HepG2 (cell line): ENCODE results near the gene PTK7. TPM values are rescaled to one million over a fixed set of nuclear protein-coding genes. Genes with fewer than 3 reads are reported as not detected.

Experiments
- CHCHD3 ChIP-seq: sonication (generic); formaldehyde crosslinking; IDR thresholded peaks from 2 replicates; pipeline ENCODE4 v1.8.0; 2022; ENCODE audit warnings: mild to moderate bottlenecking, missing genetic modification reagents, moderate library complexity
- ETS1 ChIP-seq: sonication (generic); formaldehyde crosslinking; IDR thresholded peaks from 2 replicates; pipeline ENCODE4 v1.4.0; 2020; ENCODE audit warnings: missing genetic modification reagents
- FOXM1 ChIP-seq: sonication (generic); formaldehyde crosslinking; IDR thresholded peaks from 2 replicates; pipeline ENCODE4 v1.5.0; 2020; ENCODE audit warnings: missing genetic modification reagents
- GATA4 ChIP-seq: sonication (generic); IDR thresholded peaks from 2 replicates; pipeline ENCODE4 v1.6.1; 2016; ENCODE audit warnings: antibody characterized with exemption, low read depth, borderline replicate concordance
- KDM3A ChIP-seq: IDR thresholded peaks from 2 replicates; pipeline ENCODE4 v1.6.1; 2018; ENCODE audit warnings: low read depth, missing compliant biosample characterization
- NR0B2 ChIP-seq: sonication (generic); formaldehyde crosslinking; IDR thresholded peaks from 2 replicates; pipeline ENCODE4 v1.4.0; 2020; ENCODE audit warnings: mild to moderate bottlenecking, missing genetic modification reagents
- NR3C1 ChIP-seq: sonication (generic); formaldehyde crosslinking; IDR thresholded peaks from 2 replicates; pipeline ENCODE4 v1.4.0; 2020; ENCODE audit warnings: missing genetic modification reagents
- POGZ ChIP-seq: sonication (generic); formaldehyde crosslinking; IDR thresholded peaks from 2 replicates; pipeline ENCODE4 v1.4.0; 2020; ENCODE audit warnings: mild to moderate bottlenecking, missing genetic modification reagents
- POLR2A ChIP-seq, 2 experiments: IDR thresholded peaks; 2 replicates each; pipeline ENCODE4 v1.6.1; 2011; ENCODE audit warnings: low read depth in 2 of 2, low read length in 2 of 2, mild to moderate bottlenecking in 1 of 2, moderate library complexity in 1 of 2; ENCODE audit not compliant: insufficient read depth in 1 of 2
- RCOR2 ChIP-seq: IDR thresholded peaks from 2 replicates; pipeline ENCODE4 v1.6.1; 2016; ENCODE audit warnings: missing biosample characterization, missing genetic modification reagents
- RFX5 ChIP-seq: IDR thresholded peaks from 2 replicates; pipeline ENCODE4 v1.6.1; 2011; ENCODE audit warnings: low read depth, low read length, improper control_type of control experiment
- SALL2 ChIP-seq: sonication (generic); formaldehyde crosslinking; IDR thresholded peaks from 2 replicates; pipeline ENCODE4 v1.8.1; 2023; ENCODE audit warnings: mild to moderate bottlenecking, missing genetic modification reagents, inconsistent platforms
- SMYD3 ChIP-seq: sonication (generic); formaldehyde crosslinking; IDR thresholded peaks from 2 replicates; pipeline ENCODE4 v1.8.1; 2023; ENCODE audit warnings: mild to moderate bottlenecking, missing genetic modification reagents
- ZFP41 ChIP-seq: sonication (generic); formaldehyde crosslinking; IDR thresholded peaks from 2 replicates; pipeline ENCODE4 v1.4.0; 2020; ENCODE audit warnings: mild to moderate bottlenecking, missing genetic modification reagents, borderline replicate concordance
- ZNF18 ChIP-seq: sonication (generic); formaldehyde crosslinking; IDR thresholded peaks from 2 replicates; pipeline ENCODE4 v1.8.0; 2022; ENCODE audit warnings: mild to moderate bottlenecking, missing genetic modification reagents; ENCODE audit not compliant: insufficient replicate concordance
- ZNF629 ChIP-seq: sonication (generic); formaldehyde crosslinking; conservative IDR thresholded peaks from 2 replicates; pipeline ENCODE4 v1.5.0; 2020; ENCODE audit warnings: missing genetic modification reagents
- ZNF780A ChIP-seq: sonication (generic); formaldehyde crosslinking; IDR thresholded peaks from 2 replicates; pipeline ENCODE4 v1.8.0; 2022; ENCODE audit warnings: mild to moderate bottlenecking, missing genetic modification reagents, moderate library complexity
- ZNF781 ChIP-seq: sonication (generic); formaldehyde crosslinking; IDR thresholded peaks from 2 replicates; pipeline ENCODE4 v1.5.1; 2020; ENCODE audit warnings: borderline replicate concordance, mild to moderate bottlenecking, missing genetic modification reagents; ENCODE audit errors: not compliant biosample characterization
- ZNF891 ChIP-seq: sonication (generic); formaldehyde crosslinking; IDR thresholded peaks from 2 replicates; pipeline ENCODE4 v1.5.0; 2020; ENCODE audit warnings: mild to moderate bottlenecking, missing genetic modification reagents
- polyA plus RNA-seq, 8 experiments: library from polyadenylated mRNA; depleted of rRNA in 3 of 8; stranded (reverse) in 7 of 8; unstranded in 1 of 8; fragments of >200 nt; fragmentation: Illumina TruSeq in 4 of 8; extraction: Trizol in 4 of 8; gene quantifications; 2 replicates each; pipeline versions ENCODE4 v1.2.1 to v1.2.3, GENCODE V29; 2011 to 2016; ENCODE audit warnings: low read depth in 4 of 8, missing spikeins in 1 of 8, mixed read lengths in 1 of 8; ENCODE audit not compliant: insufficient read depth in 1 of 8
- total RNA-seq, 5 experiments: library from RNA; depleted of rRNA; stranded (reverse); fragments of >200 nt; fragmentation: Illumina TruSeq; extraction: Trizol; gene quantifications; 2 replicates each; pipeline ENCODE4 v1.2.3, GENCODE V29; 2016; ENCODE audit warnings: low read depth in 1 of 5
- TF ChIP-seq, protein P1 (sequence below): sonication (generic); formaldehyde crosslinking; IDR thresholded peaks from 2 replicates; pipeline ENCODE4 v1.4.0; 2020; ENCODE audit warnings: missing genetic modification reagents
- TF ChIP-seq, protein P2 (sequence below): sonication (generic); formaldehyde crosslinking; IDR thresholded peaks from 2 replicates; pipeline ENCODE4 v1.8.1; 2022; ENCODE audit warnings: low read depth, mild to moderate bottlenecking, missing genetic modification reagents

PTK7 gene
- total and polyA plus RNA-seq, 2 of the 13 experiments (the other 11 are each of a cell fraction or from before 2014, with no cell fraction given) = 98.5 to 99.8 TPM

DNA sequence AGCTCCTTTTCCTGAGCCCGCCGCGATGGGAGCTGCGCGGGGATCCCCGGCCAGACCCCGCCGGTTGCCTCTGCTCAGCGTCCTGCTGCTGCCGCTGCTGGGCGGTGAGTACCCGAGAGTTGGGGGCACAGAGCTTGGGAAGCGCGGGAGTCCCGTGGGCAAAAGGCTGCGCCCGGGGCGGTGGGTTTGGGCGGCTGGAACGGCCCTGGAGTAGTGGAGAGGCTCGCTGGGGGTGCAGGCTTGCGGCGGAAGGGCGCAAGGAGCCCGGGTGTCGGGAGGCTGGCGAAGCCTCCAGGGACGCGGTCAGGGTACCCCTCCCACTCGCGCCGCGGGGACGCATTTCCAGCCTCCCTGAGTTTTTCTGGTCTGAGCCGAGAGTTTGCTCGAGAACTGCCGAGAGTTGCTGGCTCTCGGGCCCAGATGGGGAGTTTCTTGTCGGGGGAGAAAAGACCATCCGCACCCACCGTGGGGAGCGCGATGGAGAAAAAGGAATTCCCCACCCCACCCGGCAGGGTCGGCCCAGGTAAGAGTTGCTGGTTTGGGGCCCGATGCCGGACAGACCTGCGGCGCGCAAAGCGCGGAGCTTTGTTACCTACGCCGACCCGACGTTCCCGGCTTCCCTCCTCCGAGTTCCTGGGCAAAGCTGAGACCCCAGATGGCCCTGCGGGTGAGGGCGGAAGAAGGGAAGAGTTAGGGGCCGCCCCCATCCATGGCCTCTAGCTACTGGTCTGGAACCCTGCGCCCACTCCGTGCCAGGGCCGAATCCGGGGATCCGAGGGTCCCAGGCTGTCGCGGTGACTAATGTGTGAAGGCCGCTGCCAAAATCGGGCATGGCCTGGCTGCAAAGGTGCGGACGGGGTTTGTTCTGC, 584 bp downstream of the PTK7 start (continued):
- TF ChIP-seq ZNF18 = peak; percentile 71
- no peak for TF ChIP-seq FOXM1 (CRISPR knock-in tag)
- no peak for TF ChIP-seq ZNF781 (CRISPR knock-in tag)
- no peak for TF ChIP-seq ETS1 (CRISPR knock-in tag)
- no peak for TF ChIP-seq SMYD3 (CRISPR knock-in tag)
- 0 out of 2 replicates have a peak, but pooled peaks have one; percentile 0 for TF ChIP-seq NR0B2 (CRISPR knock-in tag)
- no peak for TF ChIP-seq ZNF780A
- peak; percentile 12; the same call in 1 of the 2 replicates for TF ChIP-seq GATA4
- TF ChIP-seq ZNF629 (CRISPR knock-in tag) = peak; percentile 64
- no peak; the same call in 1 of the 2 replicates for TF ChIP-seq KDM3A
- TF ChIP-seq, protein P1, sequence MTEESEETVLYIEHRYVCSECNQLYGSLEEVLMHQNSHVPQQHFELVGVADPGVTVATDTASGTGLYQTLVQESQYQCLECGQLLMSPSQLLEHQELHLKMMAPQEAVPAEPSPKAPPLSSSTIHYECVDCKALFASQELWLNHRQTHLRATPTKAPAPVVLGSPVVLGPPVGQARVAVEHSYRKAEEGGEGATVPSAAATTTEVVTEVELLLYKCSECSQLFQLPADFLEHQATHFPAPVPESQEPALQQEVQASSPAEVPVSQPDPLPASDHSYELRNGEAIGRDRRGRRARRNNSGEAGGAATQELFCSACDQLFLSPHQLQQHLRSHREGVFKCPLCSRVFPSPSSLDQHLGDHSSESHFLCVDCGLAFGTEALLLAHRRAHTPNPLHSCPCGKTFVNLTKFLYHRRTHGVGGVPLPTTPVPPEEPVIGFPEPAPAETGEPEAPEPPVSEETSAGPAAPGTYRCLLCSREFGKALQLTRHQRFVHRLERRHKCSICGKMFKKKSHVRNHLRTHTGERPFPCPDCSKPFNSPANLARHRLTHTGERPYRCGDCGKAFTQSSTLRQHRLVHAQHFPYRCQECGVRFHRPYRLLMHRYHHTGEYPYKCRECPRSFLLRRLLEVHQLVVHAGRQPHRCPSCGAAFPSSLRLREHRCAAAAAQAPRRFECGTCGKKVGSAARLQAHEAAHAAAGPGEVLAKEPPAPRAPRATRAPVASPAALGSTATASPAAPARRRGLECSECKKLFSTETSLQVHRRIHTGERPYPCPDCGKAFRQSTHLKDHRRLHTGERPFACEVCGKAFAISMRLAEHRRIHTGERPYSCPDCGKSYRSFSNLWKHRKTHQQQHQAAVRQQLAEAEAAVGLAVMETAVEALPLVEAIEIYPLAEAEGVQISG (CRISPR knock-in tag) = peak; percentile 47
- TF ChIP-seq, protein P2, sequence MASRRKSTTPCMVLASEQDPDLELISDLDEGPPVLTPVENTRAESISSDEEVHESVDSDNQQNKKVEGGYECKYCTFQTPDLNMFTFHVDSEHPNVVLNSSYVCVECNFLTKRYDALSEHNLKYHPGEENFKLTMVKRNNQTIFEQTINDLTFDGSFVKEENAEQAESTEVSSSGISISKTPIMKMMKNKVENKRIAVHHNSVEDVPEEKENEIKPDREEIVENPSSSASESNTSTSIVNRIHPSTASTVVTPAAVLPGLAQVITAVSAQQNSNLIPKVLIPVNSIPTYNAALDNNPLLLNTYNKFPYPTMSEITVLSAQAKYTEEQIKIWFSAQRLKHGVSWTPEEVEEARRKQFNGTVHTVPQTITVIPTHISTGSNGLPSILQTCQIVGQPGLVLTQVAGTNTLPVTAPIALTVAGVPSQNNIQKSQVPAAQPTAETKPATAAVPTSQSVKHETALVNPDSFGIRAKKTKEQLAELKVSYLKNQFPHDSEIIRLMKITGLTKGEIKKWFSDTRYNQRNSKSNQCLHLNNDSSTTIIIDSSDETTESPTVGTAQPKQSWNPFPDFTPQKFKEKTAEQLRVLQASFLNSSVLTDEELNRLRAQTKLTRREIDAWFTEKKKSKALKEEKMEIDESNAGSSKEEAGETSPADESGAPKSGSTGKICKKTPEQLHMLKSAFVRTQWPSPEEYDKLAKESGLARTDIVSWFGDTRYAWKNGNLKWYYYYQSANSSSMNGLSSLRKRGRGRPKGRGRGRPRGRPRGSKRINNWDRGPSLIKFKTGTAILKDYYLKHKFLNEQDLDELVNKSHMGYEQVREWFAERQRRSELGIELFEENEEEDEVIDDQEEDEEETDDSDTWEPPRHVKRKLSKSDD (CRISPR knock-in tag) = no peak
- TF ChIP-seq RFX5 = no peak
- no peak for TF ChIP-seq RCOR2 (CRISPR knock-in tag)
- no peak for TF ChIP-seq POGZ
- TF ChIP-seq ZFP41 (CRISPR knock-in tag) = no peak
- 0 out of 2 replicates have a peak, but pooled peaks have one; percentile 16 for TF ChIP-seq SALL2 (CRISPR knock-in tag)
- peak; percentile 31; the same call in 1 of the 2 replicates for TF ChIP-seq CHCHD3 (CRISPR knock-in tag)
- TF ChIP-seq POLR2A (IDR thresholded peaks at IDR 0.05; ENCODE audit: insufficient read depth in 1 of 2, low read depth in 2 of 2, low read length in 2 of 2) = peak; percentile 24 to 32; a peak in 1 of 4 replicates
- no peak; the same call in 1 of the 2 replicates for TF ChIP-seq ZNF891
- TF ChIP-seq NR3C1 (CRISPR knock-in tag) = no peak
